Heart left ventricle (tissue), 16 donors: ENCODE results near the gene TRIM65. TPM values are rescaled to one million over a fixed set of nuclear protein-coding genes. Genes with fewer than 3 reads are reported as not detected.

ENCODE experiments used
- ATAC-seq, 4 donors: fragments of 200-7000 bp; cut with Tn5 transposase; one replicate each; pipeline ENCODE4 v1.9.1; 2020 to 2022; ENCODE audit warnings: moderate library complexity in 4 of 4, mild to moderate bottlenecking in 3 of 4, moderate number of reproducible peaks in 1 of 4
- DNase-seq, 5 donors: peaks; one replicate each; pipeline ENCODE4 v3.0.0-alpha.2; 2020
- H3K27ac ChIP-seq, 12 donors: fragments of 200-600 bp; sonication (generic) in 4 of 12; one replicate each; pipeline versions ENCODE4 v1.5.0 to v1.8.0; 2016 to 2022; ENCODE audit warnings: mild to moderate bottlenecking in 2 of 12
- H3K27me3 ChIP-seq, 9 donors: fragments of 200-600 bp; sonication (generic) in 2 of 9; one replicate each; pipeline versions ENCODE4 v1.5.1 to v1.8.0; 2016 to 2022; ENCODE audit warnings: mild to moderate bottlenecking in 3 of 9
- H3K36me3 ChIP-seq, 9 donors: fragments of 200-600 bp; sonication (generic) in 2 of 9; one replicate each; pipeline versions ENCODE4 v1.5.0 to v1.8.0; 2018 to 2022; ENCODE audit warnings: mild to moderate bottlenecking in 2 of 9
- H3K4me1 ChIP-seq, 12 donors: fragments of 200-600 bp; sonication (generic) in 4 of 12; one replicate each; pipeline versions ENCODE4 v1.5.0 to v1.8.0; 2016 to 2022; ENCODE audit warnings: mild to moderate bottlenecking in 3 of 12
- H3K4me3 ChIP-seq, 12 donors: fragments of 200-600 bp; sonication (generic) in 4 of 12; one replicate each; pipeline versions ENCODE4 v1.5.0 to v1.8.0; 2017 to 2022; ENCODE audit warnings: mild to moderate bottlenecking in 9 of 12, moderate library complexity in 4 of 12
- H3K9me3 ChIP-seq, 12 donors: fragments of 200-600 bp; sonication (generic) in 4 of 12; one replicate each; pipeline versions ENCODE4 v1.5.0 to v1.8.0; 2016 to 2022; ENCODE audit warnings: mild to moderate bottlenecking in 1 of 12
- POLR2A ChIP-seq, 2 donors: fragments of 450-650 bp; IDR thresholded peaks; one replicate each; pipeline ENCODE4 v1.6.1; 2017; ENCODE audit warnings: antibody characterized with exemption in 2 of 2, mild to moderate bottlenecking in 2 of 2, moderate library complexity in 2 of 2
- WGBS, 4 donors: extraction: QIAGEN DNeasy Blood & Tissue Kit in 2 of 4; methylation state at CpG; one replicate each; pipeline versions ENCODE4 v1.1.5 to v1.1.7; 2013 to 2018; 5-methylcytosine and 5-hydroxymethylcytosine counted together
- intact Hi-C, 10 donors: fragments of 100-400 bp; cut with DNase I; formaldehyde crosslinking; loops; one replicate each; pipeline versions ENCODE4 v1.11.1 to v1.14.2; 2022
- polyA plus RNA-seq, 2 donors: library from polyadenylated mRNA; stranded (reverse); fragments of 200-250 nt; gene quantifications; one replicate each; pipeline ENCODE4 v1.2.3, GENCODE V29; 2013
- total RNA-seq, 9 donors: library from RNA; depleted of rRNA in 2 of 9; stranded (reverse); fragments of >200 nt in 2 of 9; fragmentation: NEBNext Ultra II Directional in 3 of 9; extraction: Animal tissue kit (Norgen Biotek cat#: 25700) in 3 of 9; gene quantifications; one replicate each; pipeline versions ENCODE4 v1.1.0 to v1.2.4, GENCODE V29; 2016 to 2023
- TF ChIP-seq, protein P1 (sequence below), 12 donors: fragments of 200-600 bp; sonication (generic) in 4 of 12; IDR thresholded peaks; one replicate each; pipeline versions ENCODE4 v1.5.0 to v1.8.0; 2018 to 2022; ENCODE audit warnings: antibody characterized with exemption in 12 of 12, mild to moderate bottlenecking in 5 of 12
- donor health status: ischemic (EF 13 %, LVEDD 7.1; RV severe dilation, severe dysfunction).
- donor health status: healthy with polysubstance abuse.
- donor health status: DM: no; HTN: yes; CAD: no.
- donor health status: DM: no; HTN: no; CAD: no.
- donor health status: ischemic (EF 25% LVEDD 6.9; RV normal size, moderate dysfunction).
- donor health status: ischemic (EF 25% LVEDD 5.7; RV mildly dilated, moderate dysfunction).
- donor health status: healthy.
- donor health status: DM: yes; HTN: yes; CAD: no.
- donor health status: ischemic (EF 35%, LVEDD 5.7; RV mildly dilated, moderate dysfunction).
- donor health status: nonischemic (EF 11% LVEDD 7.7; RV severe dilation, severe dysfunction).
- donor health status: DM: yes; HTN: yes; CAD: no.
- donor health status: PGD.
- donor health status: ischemic (EF 29% LVEDD 5.4; RV normal size, mild dysfunction).
- donor health status: nonischemic (EF 23%, LVEDD 6.1; RV moderate dilation, normal function).

Gene TRIM65
- total and polyA plus RNA-seq, 11 donors, result 6.8 to 16.1 (median 9.5) TPM

- DNase-seq, result peak; percentile 45 to 88 (median 78)
- TF ChIP-seq, protein P1, sequence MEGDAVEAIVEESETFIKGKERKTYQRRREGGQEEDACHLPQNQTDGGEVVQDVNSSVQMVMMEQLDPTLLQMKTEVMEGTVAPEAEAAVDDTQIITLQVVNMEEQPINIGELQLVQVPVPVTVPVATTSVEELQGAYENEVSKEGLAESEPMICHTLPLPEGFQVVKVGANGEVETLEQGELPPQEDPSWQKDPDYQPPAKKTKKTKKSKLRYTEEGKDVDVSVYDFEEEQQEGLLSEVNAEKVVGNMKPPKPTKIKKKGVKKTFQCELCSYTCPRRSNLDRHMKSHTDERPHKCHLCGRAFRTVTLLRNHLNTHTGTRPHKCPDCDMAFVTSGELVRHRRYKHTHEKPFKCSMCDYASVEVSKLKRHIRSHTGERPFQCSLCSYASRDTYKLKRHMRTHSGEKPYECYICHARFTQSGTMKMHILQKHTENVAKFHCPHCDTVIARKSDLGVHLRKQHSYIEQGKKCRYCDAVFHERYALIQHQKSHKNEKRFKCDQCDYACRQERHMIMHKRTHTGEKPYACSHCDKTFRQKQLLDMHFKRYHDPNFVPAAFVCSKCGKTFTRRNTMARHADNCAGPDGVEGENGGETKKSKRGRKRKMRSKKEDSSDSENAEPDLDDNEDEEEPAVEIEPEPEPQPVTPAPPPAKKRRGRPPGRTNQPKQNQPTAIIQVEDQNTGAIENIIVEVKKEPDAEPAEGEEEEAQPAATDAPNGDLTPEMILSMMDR (IDR thresholded peaks at IDR 0.05), result no peak
- no peak for TF ChIP-seq POLR2A (IDR thresholded peaks at IDR 0.05)
- H3K4me1 ChIP-seq, result peaks cover 0 to 33% (median 11%) of the 10 kb centered on the region in 12 donors
- peaks cover 0 to 19% (median 2%) of the 10 kb centered on the region in 9 donors for H3K36me3 ChIP-seq
- peak; percentile 47 to 64 (median 53) for ATAC-seq
- H3K4me3 ChIP-seq, result no peak overlapping the region
- H3K27me3 ChIP-seq, result no peaks in the 10 kb centered on the region
- 32 to 42% (median 39%) methylated on average over 6 of the region's 6 CpGs for WGBS, 4 donors
- peak overlapping the region in 3 of 12 donors; percentile 20 to 54 (median 50) for H3K27ac ChIP-seq
- H3K9me3 ChIP-seq, result no peaks in the 10 kb centered on the region
- intact Hi-C loops, result loop anchor here in 3 of 10 donors (2.0 to 10.0 kb wide), 3 partner anchors 34 to 367 kb away; partner anchors contain the start of gene FBF1 (in 1 of the 3)
Measured at GRCh38 chr17:75908201-75908600, 11.4 kb upstream of the TRIM65 start.

DNA sequence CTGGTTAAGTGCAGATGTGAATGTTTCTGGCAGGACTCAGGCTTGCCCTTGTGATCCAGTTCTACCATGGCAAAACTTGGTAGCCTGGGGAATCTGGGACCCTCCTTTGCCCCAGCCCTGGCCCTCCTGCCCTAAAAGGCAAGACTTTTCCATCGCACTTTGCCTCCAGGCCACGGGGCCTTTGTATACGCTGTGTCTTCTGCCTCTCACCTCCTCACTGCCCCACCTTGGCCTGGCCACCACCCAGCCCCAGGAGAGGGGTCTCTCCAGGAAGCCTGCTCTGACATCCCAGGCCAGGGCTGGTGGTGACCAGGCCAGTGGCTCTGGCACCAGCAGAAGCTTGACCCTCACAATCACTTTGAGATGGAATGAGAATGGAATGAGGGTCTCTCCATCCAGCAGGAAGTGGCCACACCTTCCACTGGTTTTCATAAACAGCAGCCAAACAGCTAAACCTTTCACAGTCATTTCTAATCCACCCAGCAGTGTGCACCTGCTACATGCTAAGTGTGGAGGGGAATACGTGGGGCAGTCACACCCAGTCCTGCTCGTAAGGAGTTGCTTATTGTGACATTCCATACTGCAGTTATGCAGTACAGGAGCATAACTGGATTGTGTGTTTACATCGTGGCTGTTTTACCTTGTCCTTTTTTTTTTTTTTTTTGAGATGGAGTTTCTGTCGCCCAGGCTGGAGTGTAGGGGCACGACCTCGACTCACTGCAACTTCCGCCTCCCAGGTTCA lies 9.6 kb upstream of the TRIM65 start:
- peak overlapping the region in 2 of 12 donors; percentile 91 to 95 for H3K27ac ChIP-seq
- peaks cover 0 to 24% (median 17%) of the 10 kb centered on the region in 9 donors for H3K36me3 ChIP-seq
- peaks cover 0 to 37% (median 11%) of the 10 kb centered on the region in 12 donors for H3K4me1 ChIP-seq
- ATAC-seq (no peak), DNase-seq (no peak)
- H3K4me3 ChIP-seq, result no peak overlapping the region
- H3K27me3 ChIP-seq, result no peaks in the 10 kb centered on the region
- 87 to 91% (median 89%) methylated on average over 10 of the region's 10 CpGs for WGBS, 4 donors
- TF ChIP-seq, protein P1 (IDR thresholded peaks at IDR 0.05), result no peak
- TF ChIP-seq POLR2A (IDR thresholded peaks at IDR 0.05), result no peak
- no peaks in the 10 kb centered on the region for H3K9me3 ChIP-seq
- intact Hi-C loops, result loop anchor here in 3 of 10 donors (2.0 to 10.0 kb wide), 3 partner anchors 36 to 368 kb away; partner anchors contain the start of gene FBF1 (in 1 of the 3)

- 3 to 17% (median 5%) methylated on average over 11 to 68 of the region's 69 CpGs for WGBS, 4 donors
- DNase-seq, result peak; percentile 91 to 96 (median 94)
- no peaks in the 10 kb centered on the region for H3K27me3 ChIP-seq
- TF ChIP-seq POLR2A (IDR thresholded peaks at IDR 0.05), result peak in 1 of 2 donors; percentile 79
- TF ChIP-seq, protein P1 (IDR thresholded peaks at IDR 0.05), result peak in 11 of 12 donors; percentile 96 to 100 (median 99)
- H3K4me1 ChIP-seq, result peaks cover 0 to 32% (median 11%) of the 10 kb centered on the region in 12 donors
- H3K36me3 ChIP-seq, result peaks cover 0 to 36% (median 31%) of the 10 kb centered on the region in 9 donors
- H3K4me3 ChIP-seq, result peak within 1 kb of the TSS; percentile 62 to 95 (median 90)
- H3K27ac ChIP-seq, result peak within 1 kb of the TSS; percentile 82 to 96 (median 92)
- intact Hi-C loops, result loop anchor here in 8 of 10 donors (1.0 to 10.0 kb wide), 6 partner anchors 37 to 370 kb away; partner anchors contain the start of genes ACOX1 (in 2 of the 8), TEN1 (in 2 of the 8), FBF1 (in 1 of the 8) and WBP2 (in 1 of the 8)
- H3K9me3 ChIP-seq, result no peaks in the 10 kb centered on the region
- peak; percentile 91 to 96 (median 94) for ATAC-seq
Measured at GRCh38 chr17:75904749-75905521, 8.2 kb upstream of the TRIM65 start, which contains the start of gene MRPL38. Gene MRPL38 (minus strand): TSS chr17:75904884. CDS start chr17:75904875, 9 bp downstream.
